HEK293 (cell line): Measurements from ENCODE around the gene ABCC2.

Experiments
- ZBTB26 ChIP-seq: fragments of 450-650 bp; formaldehyde crosslinking; optimal IDR thresholded peaks from 2 replicates; pipeline ENCODE3; 2016; ENCODE audit warnings: missing biosample characterization, mild to moderate bottlenecking, missing genetic modification characterization
- ZFP41 ChIP-seq: fragments of 450-650 bp; formaldehyde crosslinking; IDR thresholded peaks from 2 replicates; pipeline ENCODE4 v1.5.1; 2016; ENCODE audit warnings: missing biosample characterization, missing genetic modification characterization, borderline replicate concordance
- ZNF121 ChIP-seq: fragments of 450-650 bp; formaldehyde crosslinking; IDR thresholded peaks from 2 replicates; pipeline ENCODE4 v1.5.1; 2016; ENCODE audit warnings: missing biosample characterization, missing genetic modification characterization
- ZNF280D ChIP-seq: fragments of 450-650 bp; formaldehyde crosslinking; IDR thresholded peaks from 2 replicates; pipeline ENCODE4 v1.5.1; 2016; ENCODE audit warnings: missing biosample characterization, missing genetic modification characterization
- ZNF366 ChIP-seq: fragments of 450-650 bp; formaldehyde crosslinking; conservative IDR thresholded peaks from 2 replicates; pipeline ENCODE4 v1.5.1; 2016; ENCODE audit warnings: missing biosample characterization, missing genetic modification characterization
- ZNF501 ChIP-seq: fragments of 450-650 bp; formaldehyde crosslinking; IDR thresholded peaks from 2 replicates; pipeline ENCODE4 v1.5.1; 2016; ENCODE audit warnings: missing biosample characterization, missing genetic modification characterization
- ZNF560 ChIP-seq: fragments of 450-650 bp; formaldehyde crosslinking; IDR thresholded peaks from 2 replicates; pipeline ENCODE4 v1.5.1; 2017; ENCODE audit warnings: missing biosample characterization, missing genetic modification characterization, borderline replicate concordance
- ZSCAN16 ChIP-seq: fragments of 450-650 bp; formaldehyde crosslinking; IDR thresholded peaks from 2 replicates; pipeline ENCODE4 v1.5.1; 2016; ENCODE audit warnings: missing biosample characterization, missing genetic modification characterization
- TF ChIP-seq, protein P1 (sequence below): fragments of 450-650 bp; formaldehyde crosslinking; IDR thresholded peaks from 2 replicates; pipeline ENCODE4 v1.5.1; 2016; ENCODE audit warnings: missing biosample characterization, missing genetic modification characterization

DNA sequence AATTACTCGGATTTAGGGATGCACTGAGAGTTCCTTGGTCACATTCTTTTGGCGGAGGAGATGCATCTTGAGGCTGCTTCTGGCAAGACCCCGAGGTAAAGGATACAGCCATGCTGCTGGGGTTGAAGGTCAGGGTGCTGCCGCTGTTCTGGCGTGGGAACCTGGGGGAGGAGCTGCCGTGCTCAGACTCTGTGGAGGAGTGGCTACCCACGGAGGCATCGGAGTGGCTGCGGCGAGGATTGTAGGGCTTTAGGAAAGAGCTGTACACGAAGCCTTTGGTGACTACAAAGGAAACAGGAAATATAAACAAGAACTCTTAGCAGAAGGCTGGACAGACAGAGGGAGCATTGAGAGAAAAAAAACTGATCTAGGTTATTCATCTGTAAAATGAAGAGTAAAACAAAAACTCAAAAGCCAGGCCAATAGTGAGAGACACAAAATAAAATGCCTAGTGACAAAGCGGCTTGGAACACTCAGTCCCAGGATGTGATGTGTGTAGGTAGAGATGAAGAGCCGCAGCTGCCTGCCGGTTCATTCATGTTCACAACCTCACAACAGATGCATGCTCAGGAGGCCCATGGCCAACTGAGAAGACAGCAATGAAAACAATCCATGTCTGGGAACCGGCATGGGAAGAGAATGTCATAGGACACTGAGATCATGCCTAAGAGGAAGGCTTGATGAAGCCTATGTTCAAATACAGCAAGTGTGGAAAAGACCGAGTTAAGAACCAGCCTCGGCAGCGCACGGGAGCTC lies 97.8 kb downstream of the ABCC2 start:
- TF ChIP-seq, protein P1, sequence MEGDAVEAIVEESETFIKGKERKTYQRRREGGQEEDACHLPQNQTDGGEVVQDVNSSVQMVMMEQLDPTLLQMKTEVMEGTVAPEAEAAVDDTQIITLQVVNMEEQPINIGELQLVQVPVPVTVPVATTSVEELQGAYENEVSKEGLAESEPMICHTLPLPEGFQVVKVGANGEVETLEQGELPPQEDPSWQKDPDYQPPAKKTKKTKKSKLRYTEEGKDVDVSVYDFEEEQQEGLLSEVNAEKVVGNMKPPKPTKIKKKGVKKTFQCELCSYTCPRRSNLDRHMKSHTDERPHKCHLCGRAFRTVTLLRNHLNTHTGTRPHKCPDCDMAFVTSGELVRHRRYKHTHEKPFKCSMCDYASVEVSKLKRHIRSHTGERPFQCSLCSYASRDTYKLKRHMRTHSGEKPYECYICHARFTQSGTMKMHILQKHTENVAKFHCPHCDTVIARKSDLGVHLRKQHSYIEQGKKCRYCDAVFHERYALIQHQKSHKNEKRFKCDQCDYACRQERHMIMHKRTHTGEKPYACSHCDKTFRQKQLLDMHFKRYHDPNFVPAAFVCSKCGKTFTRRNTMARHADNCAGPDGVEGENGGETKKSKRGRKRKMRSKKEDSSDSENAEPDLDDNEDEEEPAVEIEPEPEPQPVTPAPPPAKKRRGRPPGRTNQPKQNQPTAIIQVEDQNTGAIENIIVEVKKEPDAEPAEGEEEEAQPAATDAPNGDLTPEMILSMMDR (tag by site-specific recombination): no peak
- no peak for TF ChIP-seq ZNF560
- no peak for TF ChIP-seq ZNF501 (tag by site-specific recombination)
- TF ChIP-seq ZBTB26 (tag by site-specific recombination): no peak
- TF ChIP-seq ZNF366 (tag by site-specific recombination): no peak
- TF ChIP-seq ZNF280D: no peak
- no peak for TF ChIP-seq ZNF121 (tag by site-specific recombination)
- no peak for TF ChIP-seq ZFP41 (tag by site-specific recombination)
- no peak for TF ChIP-seq ZSCAN16 (tag by site-specific recombination)
